CD4-positive, CD25-positive, alpha-beta regulatory T cell (primary cell): Measurements from ENCODE around the gene ITIH5. TPM values are rescaled to one million over a fixed set of nuclear protein-coding genes. Genes with fewer than 3 reads are reported as not detected.
A peak's percentile ranks its signal among the peaks of the same experiment; 100 is the strongest.

Source experiments
- ATAC-seq, 2 donors: fragments of 150-1000 bp; cut with Tn5 transposase; one replicate each; pipeline ENCODE4 v1.10.0; 2021; ENCODE audit warnings: low read depth in 2 of 2, moderate number of reproducible peaks in 2 of 2, moderate library complexity in 1 of 2
- DNase-seq, 3 donors: peaks; one replicate each; pipeline versions ENCODE4 v3.0.0 to v3.0.0-alpha.2; 2012 to 2022; ENCODE audit warnings: mixed read lengths in 1 of 3
- H3K27ac ChIP-seq: one replicate; pipeline ENCODE4 v1.7.0; 2013; ENCODE audit warnings: mild to moderate bottlenecking, low read length; ENCODE audit not compliant: insufficient read depth, poor library complexity, severe bottlenecking
- H3K27me3 ChIP-seq: one replicate; pipeline ENCODE4 v1.7.0; 2013; ENCODE audit warnings: low read length; ENCODE audit not compliant: control insufficient read depth, insufficient read depth
- H3K36me3 ChIP-seq: one replicate; pipeline ENCODE4 v1.7.0; 2013; ENCODE audit warnings: mild to moderate bottlenecking, low read length, moderate library complexity; ENCODE audit not compliant: control insufficient read depth, insufficient read depth
- H3K4me1 ChIP-seq: 2 replicates; pipeline ENCODE4 v1.7.0; 2013; ENCODE audit warnings: mild to moderate bottlenecking, low read length; ENCODE audit not compliant: insufficient read depth, control insufficient read depth, poor library complexity, severe bottlenecking
- H3K4me3 ChIP-seq: one replicate; pipeline ENCODE4 v1.7.0; 2013; ENCODE audit warnings: low read depth, mild to moderate bottlenecking, low read length, moderate library complexity
- H3K9me3 ChIP-seq, 2 experiments: 1 replicate in 1 of 2; 2 replicates in 1 of 2; pipeline ENCODE4 v1.7.0; 2013; ENCODE audit warnings: low read length in 2 of 2, mild to moderate bottlenecking in 1 of 2, moderate library complexity in 1 of 2; ENCODE audit not compliant: control insufficient read depth in 2 of 2
- H3K27ac Mint-ChIP-seq, 3 donors: one replicate each; pipeline ENCODE4 v1.8.0; 2020 to 2022; ENCODE audit warnings: mild to moderate bottlenecking in 3 of 3, mixed read lengths in 3 of 3, moderate library complexity in 2 of 3
- H3K27me3 Mint-ChIP-seq: one replicate; pipeline ENCODE4 v1.8.0; 2022; ENCODE audit warnings: mild to moderate bottlenecking, mixed read lengths
- H3K36me3 Mint-ChIP-seq: one replicate; pipeline ENCODE4 v1.8.0; 2020; ENCODE audit warnings: mixed read lengths
- H3K4me1 Mint-ChIP-seq, 4 donors: one replicate each; pipeline ENCODE4 v1.8.0; 2020 to 2022; ENCODE audit warnings: mixed read lengths in 4 of 4, mild to moderate bottlenecking in 1 of 4
- H3K4me3 Mint-ChIP-seq, 4 donors: one replicate each; pipeline ENCODE4 v1.8.0; 2020 to 2022; ENCODE audit warnings: mild to moderate bottlenecking in 4 of 4, mixed read lengths in 4 of 4, moderate library complexity in 3 of 4
- H3K9me3 Mint-ChIP-seq, 7 donors: one replicate each; pipeline ENCODE4 v1.8.0; 2020 to 2022; ENCODE audit warnings: mixed read lengths in 7 of 7, mild to moderate bottlenecking in 3 of 7, moderate library complexity in 2 of 7
- polyA plus RNA-seq, 4 donors: library from polyadenylated mRNA; unstranded; fragments of 300-500 nt; fragmentation: Illumina TruSeq; gene quantifications; one replicate each; pipeline ENCODE4 v1.2.3, GENCODE V29; 2021
- total RNA-seq: library from RNA; stranded (reverse); gene quantifications from one replicate; pipeline ENCODE4 v1.2.3, GENCODE V29; 2022

ITIH5 gene
- total and polyA plus RNA-seq, 5 donors from 2014 or later: not detected

DNA sequence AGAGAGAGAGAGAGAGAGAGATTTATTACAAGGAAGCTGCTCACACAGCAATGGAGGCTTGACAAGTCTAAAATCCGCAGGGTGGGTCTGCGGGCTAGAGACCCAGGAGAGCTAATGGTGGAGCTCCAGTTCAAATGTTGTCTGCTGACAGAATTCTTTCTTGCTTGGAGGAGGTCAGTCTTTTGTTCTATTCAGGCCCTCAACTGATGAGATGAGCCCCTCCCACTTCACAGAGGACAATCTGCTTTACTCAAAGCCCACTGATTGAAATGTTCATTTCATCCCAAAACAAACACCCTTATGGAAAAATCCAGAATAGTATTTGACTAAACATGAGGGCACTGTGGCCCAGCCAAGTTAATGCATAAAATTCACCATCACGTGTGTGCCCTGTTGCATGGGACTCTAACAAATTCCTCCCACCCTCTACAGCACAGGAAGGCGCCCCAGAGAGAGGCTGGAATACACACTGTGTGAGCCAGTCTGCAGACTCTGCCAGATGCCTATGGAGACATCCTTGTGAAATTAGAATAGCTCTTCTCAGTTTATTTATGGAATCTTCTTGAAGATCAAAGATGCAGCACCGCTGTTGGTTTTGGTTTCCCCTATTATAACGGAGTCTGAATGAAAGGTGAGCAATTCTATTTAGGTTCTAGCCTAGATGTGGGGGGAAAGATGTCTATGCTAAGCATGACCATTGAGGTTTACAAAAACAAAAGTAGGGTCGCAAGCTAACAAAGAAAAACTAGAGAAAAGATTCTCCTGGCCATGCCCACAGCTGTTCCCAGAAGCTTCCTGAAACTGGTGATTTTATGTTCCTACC is 132.9 kb downstream of the ITIH5 start:
- no peak for ATAC-seq
- no peak overlapping the region for H3K27ac ChIP-seq
- peak overlapping the region in 1 of 3 donors; percentile 68 for H3K27ac Mint-ChIP-seq

GRCh38 chr10:7532723-7533498 is 133.9 kb downstream of the ITIH5 start:
- H3K9me3 Mint-ChIP-seq: peaks cover 0 to 5% (median 0%) of the 10 kb centered on the region in 7 donors
- H3K4me3 Mint-ChIP-seq: no peak overlapping the region
- Histone ChIP-seq H3K4me3 (no peak overlapping the region), H3K27ac (no peak overlapping the region), H3K36me3 (no peaks in the 10 kb centered on the region), H3K27me3 (peaks cover 2% of the 10 kb centered on the region), H3K9me3 (no peaks in the 10 kb centered on the region), H3K4me1 (no peaks in the 10 kb centered on the region)
- peaks cover 13% of the 10 kb centered on the region for H3K27me3 Mint-ChIP-seq
- H3K36me3 Mint-ChIP-seq: no peaks in the 10 kb centered on the region
- DNase-seq (no peak), ATAC-seq (no peak)
- peaks cover 0 to under 1% (median 0%) of the 10 kb centered on the region in 4 donors for H3K4me1 Mint-ChIP-seq
- H3K27ac Mint-ChIP-seq: peak overlapping the region in 1 of 3 donors; percentile 68

More for the DNA sequence above, 132.9 kb downstream of the ITIH5 start:
- no peaks in the 10 kb centered on the region for H3K4me1 ChIP-seq
- H3K27me3 ChIP-seq: peaks cover 2% of the 10 kb centered on the region
- H3K4me1 Mint-ChIP-seq: peaks cover 1 to 9% (median 3%) of the 10 kb centered on the region in 4 donors
- no peaks in the 10 kb centered on the region for H3K36me3 ChIP-seq
- no peaks in the 10 kb centered on the region for H3K9me3 ChIP-seq
- H3K4me3 ChIP-seq: no peak overlapping the region
- H3K36me3 Mint-ChIP-seq: peaks cover under 1% of the 10 kb centered on the region
- peaks cover 0 to 12% (median 2%) of the 10 kb centered on the region in 7 donors for H3K9me3 Mint-ChIP-seq
- peaks cover 8% of the 10 kb centered on the region for H3K27me3 Mint-ChIP-seq
- no peak overlapping the region for H3K4me3 Mint-ChIP-seq
- no peak for DNase-seq

DNA sequence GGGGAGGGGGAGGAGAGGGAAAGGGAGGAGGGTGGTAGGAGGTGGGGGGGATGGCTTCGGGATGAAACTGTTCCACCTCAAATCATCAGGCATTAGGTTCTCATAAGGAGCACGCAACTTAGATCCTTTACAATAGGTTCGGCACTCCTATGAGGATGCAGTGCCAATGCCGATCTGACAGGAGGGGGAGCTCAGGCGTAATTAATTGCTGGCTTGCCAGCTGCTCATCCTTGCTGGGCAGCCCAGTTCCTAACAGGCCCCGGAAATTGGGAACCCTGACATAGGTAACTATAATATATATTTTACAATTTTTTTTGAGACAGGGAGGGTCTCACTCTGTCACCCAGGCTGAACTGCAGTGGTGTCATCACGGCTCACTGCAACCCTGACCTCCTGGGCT is 137.1 kb downstream of the ITIH5 start:
- Histone ChIP-seq H3K27me3 (peaks cover 2% of the 10 kb centered on the region), H3K4me1 (no peaks in the 10 kb centered on the region), H3K36me3 (no peaks in the 10 kb centered on the region), H3K4me3 (no peak overlapping the region), H3K27ac (no peak overlapping the region), H3K9me3 (no peaks in the 10 kb centered on the region)
- H3K27ac Mint-ChIP-seq: no peak overlapping the region
- H3K4me1 Mint-ChIP-seq: peaks cover 4 to 7% (median 6%) of the 10 kb centered on the region in 4 donors
- H3K27me3 Mint-ChIP-seq: peaks cover 13% of the 10 kb centered on the region
- H3K9me3 Mint-ChIP-seq: no peaks in the 10 kb centered on the region
- H3K4me3 Mint-ChIP-seq: no peak overlapping the region
- ATAC-seq: no peak
- no peak for DNase-seq
- no peaks in the 10 kb centered on the region for H3K36me3 Mint-ChIP-seq

- ATAC-seq (no peak), DNase-seq (no peak)
- no peaks in the 10 kb centered on the region for H3K9me3 ChIP-seq
- peaks cover 2% of the 10 kb centered on the region for H3K27me3 ChIP-seq
- no peak overlapping the region for H3K4me3 ChIP-seq
- H3K36me3 ChIP-seq: no peaks in the 10 kb centered on the region
- Mint-ChIP-seq H3K9me3 (no peaks in the 10 kb centered on the region), H3K36me3 (no peaks in the 10 kb centered on the region), H3K4me1 (peaks cover 4 to 7% (median 6%) of the 10 kb centered on the region in 4 donors), H3K27me3 (peaks cover 13% of the 10 kb centered on the region), H3K4me3 (no peak overlapping the region), H3K27ac (no peak overlapping the region)
- no peaks in the 10 kb centered on the region for H3K4me1 ChIP-seq
- H3K27ac ChIP-seq: no peak overlapping the region
These were observed 139.3 kb downstream of the ITIH5 start for GRCh38 chr10:7527468-7527867.

DNA sequence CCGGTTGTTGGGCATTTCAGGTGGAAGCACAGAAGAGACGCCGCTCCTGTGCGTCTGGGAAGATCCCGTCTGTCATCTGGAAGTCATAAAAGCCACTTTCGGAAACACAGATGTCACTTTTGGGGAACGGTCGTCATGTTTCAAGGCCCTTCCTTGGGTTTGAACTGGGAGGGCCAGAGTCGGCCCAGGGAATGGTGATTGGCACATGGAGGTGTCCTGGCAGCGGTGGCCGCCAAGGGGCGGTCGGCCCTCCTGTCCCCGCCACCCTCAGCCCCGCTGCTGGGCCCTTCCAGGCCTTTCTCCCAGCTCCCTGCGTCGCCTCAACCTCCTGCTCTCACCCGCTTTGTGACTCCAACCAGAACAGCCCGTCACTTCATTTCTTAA is 140.8 kb downstream of the ITIH5 start:
- H3K4me3 ChIP-seq: no peak overlapping the region
- no peaks in the 10 kb centered on the region for H3K4me1 ChIP-seq
- no peak overlapping the region for H3K27ac Mint-ChIP-seq
- H3K36me3 Mint-ChIP-seq: no peaks in the 10 kb centered on the region
- no peaks in the 10 kb centered on the region for H3K9me3 ChIP-seq
- H3K27ac ChIP-seq: no peak overlapping the region
- H3K27me3 Mint-ChIP-seq: peaks cover 7% of the 10 kb centered on the region
- no peak for DNase-seq
- H3K4me1 Mint-ChIP-seq: peaks cover 4 to 7% (median 6%) of the 10 kb centered on the region in 4 donors
- no peaks in the 10 kb centered on the region for H3K36me3 ChIP-seq
- H3K27me3 ChIP-seq: no peaks in the 10 kb centered on the region
- no peak overlapping the region for H3K4me3 Mint-ChIP-seq
- no peak for ATAC-seq
- no peaks in the 10 kb centered on the region for H3K9me3 Mint-ChIP-seq

DNA sequence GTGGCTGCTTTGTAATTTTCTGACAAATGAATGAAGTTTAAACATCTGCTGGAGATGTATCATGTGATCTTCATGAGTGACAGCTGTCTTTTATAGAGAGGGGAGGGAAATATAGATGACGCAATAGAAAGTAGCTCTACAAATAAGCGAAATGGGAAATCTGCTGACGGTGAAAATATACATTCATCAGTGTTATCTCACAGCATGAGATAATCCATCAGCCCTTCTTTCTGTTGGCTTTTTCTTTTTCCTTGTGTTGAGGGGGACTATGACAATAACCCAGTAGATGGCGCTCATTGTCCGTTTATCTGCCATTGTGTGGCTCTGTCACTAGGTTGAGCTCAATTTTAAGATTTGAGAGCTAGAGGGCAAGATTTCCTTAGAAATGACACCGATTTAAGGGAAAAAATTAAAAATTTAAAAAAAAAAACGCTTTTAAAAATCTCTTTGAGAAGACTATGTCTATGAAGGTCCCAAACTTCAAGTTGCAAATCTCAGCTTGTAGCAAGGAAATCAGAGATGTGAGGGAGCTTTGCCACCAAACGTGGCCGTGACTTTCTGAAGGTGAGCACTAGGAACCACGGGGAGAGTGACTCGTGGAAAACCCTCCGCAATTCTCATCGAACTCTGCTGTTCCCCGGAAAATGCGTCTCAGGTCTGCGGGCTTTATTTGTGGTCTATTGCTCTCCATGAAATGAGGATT is 141.3 kb downstream of the ITIH5 start:
- Mint-ChIP-seq H3K4me3 (no peak overlapping the region), H3K9me3 (no peaks in the 10 kb centered on the region), H3K36me3 (no peaks in the 10 kb centered on the region), H3K27ac (no peak overlapping the region), H3K27me3 (peaks cover 5% of the 10 kb centered on the region), H3K4me1 (peaks cover 4 to 10% (median 6%) of the 10 kb centered on the region in 4 donors)
- Histone ChIP-seq H3K9me3 (no peaks in the 10 kb centered on the region), H3K4me3 (no peak overlapping the region), H3K4me1 (no peaks in the 10 kb centered on the region), H3K27me3 (no peaks in the 10 kb centered on the region), H3K27ac (no peak overlapping the region), H3K36me3 (no peaks in the 10 kb centered on the region)
- DNase-seq: peak; percentile 37 to 77 (median 69)
- ATAC-seq: peak; percentile 74 to 80

DNA sequence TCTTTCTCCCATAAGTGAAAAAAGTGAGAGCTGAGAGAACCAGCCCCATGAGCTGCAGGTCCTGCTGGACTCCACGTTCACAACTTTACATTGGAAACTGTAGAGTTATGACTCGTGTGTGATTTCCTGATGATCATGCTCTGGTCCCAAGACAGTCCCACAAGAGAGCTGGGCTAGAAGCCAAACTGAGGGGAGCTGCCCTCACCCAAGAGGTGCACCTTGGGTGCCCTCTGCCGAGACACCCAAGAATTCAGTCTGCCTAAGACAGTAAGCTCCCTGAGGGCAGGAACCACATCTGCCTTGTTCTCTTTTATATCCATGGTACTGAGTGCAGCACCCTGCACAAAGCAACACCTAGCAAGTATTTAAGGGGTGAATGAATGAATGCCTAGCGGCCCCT is 143.1 kb downstream of the ITIH5 start:
- Mint-ChIP-seq H3K27me3 (peaks cover 4% of the 10 kb centered on the region), H3K4me1 (peaks cover 4 to 10% (median 6%) of the 10 kb centered on the region in 4 donors), H3K4me3 (no peak overlapping the region), H3K27ac (no peak overlapping the region), H3K9me3 (no peaks in the 10 kb centered on the region), H3K36me3 (no peaks in the 10 kb centered on the region)
- ATAC-seq (no peak), DNase-seq (no peak)
- H3K4me1 ChIP-seq: no peaks in the 10 kb centered on the region
- no peak overlapping the region for H3K4me3 ChIP-seq
- H3K27me3 ChIP-seq: no peaks in the 10 kb centered on the region
- H3K27ac ChIP-seq: no peak overlapping the region
- H3K9me3 ChIP-seq: no peaks in the 10 kb centered on the region
- no peaks in the 10 kb centered on the region for H3K36me3 ChIP-seq
